Measurements from ENCODE around the gene LTF.
A peak's percentile ranks its signal among the peaks of the same experiment; 100 is the strongest.

- peak in 2 of 7 experiments; percentile 9 to 16 for TF ChIP-seq CTCF (IDR thresholded peaks at IDR 0.05)
- TF ChIP-seq POLR2A (IDR thresholded peaks at IDR 0.05), result no peak
These were observed 32.2 kb upstream of the LTF start for GRCh38 chr3:46496746-46497555.
